ENCODE results near the gene TRIM29.
A peak's percentile ranks its signal among the peaks of the same experiment; 100 is the strongest.
"Not testable (repeated sequence)": the region's sequence is repeated elsewhere in the genome, so short reads cannot be mapped to it uniquely, and the experiment has no call there.

The TRIM29 gene

DNA sequence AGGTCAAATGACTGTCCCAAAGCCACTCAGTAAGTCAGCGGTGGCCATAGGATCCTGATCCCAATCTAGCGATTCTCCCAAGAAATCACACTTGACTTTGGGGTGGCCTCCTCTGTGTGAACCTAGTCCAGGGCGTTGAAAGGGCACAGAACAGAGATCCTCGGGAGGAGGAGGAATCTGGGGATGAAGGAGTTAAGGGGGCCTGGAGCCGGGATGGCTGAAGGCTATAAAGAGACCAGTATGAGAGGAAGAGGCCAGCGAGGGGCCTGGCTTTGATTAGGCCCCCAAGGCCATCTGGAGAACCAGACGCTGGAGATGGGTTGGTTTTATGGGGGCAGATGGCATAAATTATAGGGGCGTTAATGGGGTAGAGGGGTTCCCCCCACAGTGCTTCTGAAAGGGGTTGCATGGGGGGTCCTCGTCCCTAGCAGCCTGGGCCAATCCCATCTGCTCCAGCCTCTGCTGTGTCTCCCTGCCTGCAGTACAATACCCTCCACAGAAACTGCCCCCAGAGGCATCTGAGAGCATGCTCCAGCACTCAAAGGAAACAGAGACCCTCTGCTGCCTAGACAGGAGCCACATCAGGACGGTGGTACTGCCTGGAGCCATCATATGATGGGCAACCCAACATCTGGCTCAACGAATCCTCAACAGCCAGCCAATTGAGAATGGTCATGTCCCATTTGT, 35.2 kb upstream of the TRIM29 start:
- no peak overlapping the region for H3K4me3 ChIP-seq (ENCODE audit: low read depth, low read length)

DNA sequence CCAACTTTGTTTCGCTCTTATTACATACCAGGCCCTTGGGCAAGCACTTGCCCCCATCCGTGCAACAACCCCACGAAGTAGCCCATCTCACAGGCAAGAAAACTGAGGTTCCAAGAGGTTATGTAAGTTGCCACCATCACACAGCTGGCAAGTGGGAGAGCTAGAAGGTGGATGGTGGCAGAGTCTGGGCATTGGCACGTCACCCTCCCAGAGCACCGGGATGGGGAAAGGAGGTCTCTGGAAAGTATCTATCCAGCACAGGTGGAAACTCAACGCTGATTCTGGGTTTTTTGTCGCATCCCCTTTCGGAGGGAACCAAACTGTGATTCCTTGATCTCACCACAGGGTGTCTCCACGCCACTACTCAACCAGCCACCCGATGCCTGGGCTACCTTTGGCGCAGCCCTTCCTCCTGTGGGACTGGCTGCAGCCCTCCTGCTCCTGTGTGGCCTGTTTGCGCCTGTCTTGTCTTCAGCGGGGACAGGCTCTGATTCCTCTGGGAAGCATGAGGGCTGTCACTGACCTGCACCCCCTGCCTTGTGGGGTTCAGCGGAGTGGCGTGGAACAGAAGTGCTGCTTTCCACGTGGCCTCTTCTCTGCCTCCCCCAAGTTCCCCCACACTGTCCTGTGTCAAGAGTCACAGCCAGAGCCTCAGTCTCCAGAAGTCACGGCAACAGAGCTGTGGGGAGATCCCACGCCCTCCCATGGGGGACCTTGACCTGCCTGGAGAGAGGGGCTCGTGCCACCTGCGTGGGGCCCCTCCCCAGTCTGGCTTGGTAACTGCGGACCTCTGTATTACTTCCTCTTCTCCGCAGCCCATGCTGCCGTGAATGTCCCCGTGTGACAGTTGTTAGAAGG, 34.4 kb upstream of the TRIM29 start:
- H3K4me3 ChIP-seq (ENCODE audit: low read depth, low read length), result no peak overlapping the region

DNA sequence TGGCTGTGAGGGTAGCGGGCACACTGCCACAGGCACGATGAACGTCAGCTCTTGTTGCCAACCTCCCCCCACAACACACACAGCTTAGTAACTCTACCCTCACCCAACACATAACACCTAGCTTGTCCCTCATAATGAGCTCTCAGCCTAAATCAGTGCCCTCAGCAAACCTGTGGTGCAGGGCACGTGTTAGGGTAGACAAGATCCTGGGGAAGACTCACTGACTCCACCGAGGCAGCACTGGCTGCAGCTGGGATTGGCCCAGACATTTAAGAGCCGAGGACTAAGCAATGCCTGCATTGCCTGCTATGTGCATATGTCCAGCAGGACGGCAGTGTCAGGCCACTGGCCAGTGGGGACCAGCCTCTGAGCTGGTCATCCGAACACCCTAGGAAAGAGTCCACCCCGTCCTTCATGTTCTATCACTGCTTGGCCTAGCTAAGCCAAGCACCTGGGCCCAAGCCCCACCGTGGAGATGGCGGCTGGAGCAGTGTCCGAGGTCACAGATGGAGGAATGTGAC, 32.9 kb upstream of the TRIM29 start:
- no peak overlapping the region for H3K4me3 ChIP-seq (ENCODE audit: low read depth, low read length)

DNA sequence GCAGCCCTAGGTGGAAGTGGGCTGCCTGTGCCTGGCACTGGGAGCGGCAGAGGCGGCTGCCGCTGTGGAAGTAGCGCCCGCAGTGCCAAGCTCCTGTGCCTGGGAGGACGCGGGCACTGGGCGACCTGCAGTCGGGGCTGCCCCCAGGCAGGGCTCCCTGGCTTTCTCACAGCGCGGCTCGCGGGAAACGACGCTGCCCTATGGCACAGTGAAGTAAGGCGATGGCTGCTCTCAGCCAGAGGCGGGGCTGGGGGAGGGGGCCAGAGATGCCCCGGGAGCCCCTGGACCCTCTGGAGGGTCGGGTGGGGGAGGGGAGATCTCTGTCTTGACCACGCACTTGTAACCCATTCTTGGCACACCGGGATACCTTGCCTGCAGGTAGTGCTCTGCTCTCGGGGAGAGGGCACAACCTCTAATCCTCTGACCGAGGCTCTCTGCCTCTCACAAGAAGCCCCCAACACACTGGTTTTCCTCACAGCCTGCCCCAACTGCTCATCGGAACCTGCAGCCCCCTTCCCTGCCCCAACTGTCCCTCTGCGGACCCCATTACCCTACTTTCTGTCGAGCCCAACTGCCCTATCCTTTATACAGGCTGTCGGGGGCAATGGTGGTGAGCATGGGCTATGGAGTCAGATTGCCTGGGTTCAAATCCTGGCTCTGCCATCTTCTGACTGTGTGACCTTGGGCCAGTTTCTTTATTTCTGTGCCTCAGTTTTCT, 32.2 kb upstream of the TRIM29 start:
- no peak overlapping the region for H3K4me3 ChIP-seq (ENCODE audit: low read depth, low read length)

DNA sequence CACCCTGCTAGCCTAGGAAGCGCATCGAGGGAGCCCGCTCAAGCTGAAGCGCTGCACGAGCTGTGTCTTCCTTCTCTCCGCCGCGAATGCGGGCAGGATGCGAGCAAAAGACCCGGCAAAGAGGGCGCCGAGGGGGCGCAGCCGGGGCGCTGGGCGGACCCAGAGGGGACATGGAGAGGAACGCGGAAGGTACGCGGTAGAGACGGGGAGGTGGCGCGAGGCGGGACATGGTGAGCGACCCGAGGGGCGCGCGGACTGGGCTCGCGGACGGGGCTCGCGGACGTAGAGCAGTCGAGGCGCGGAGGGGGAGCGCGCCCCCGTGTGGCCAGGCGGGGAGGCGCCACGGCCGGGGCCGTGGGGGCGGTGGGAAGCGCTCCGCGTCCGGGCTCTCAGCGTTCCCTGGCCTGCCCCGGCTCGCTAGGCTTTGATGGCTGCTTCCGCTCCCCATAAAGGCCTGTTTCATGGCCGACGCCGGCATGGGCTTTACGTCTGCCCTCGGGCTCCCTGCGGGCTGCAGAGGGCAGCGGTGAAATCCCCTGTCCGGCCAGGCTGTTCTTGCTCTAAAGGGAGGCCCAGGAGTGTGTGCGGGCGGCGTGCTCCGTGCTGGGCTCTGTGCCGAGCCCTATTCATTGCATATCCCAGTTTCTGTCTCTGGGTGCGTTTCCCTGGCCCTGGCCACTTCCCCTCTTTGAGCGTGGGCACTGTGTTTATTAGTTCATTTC, 31.2 kb upstream of the TRIM29 start:
- peak overlapping the region; percentile 33 for H3K4me3 ChIP-seq (ENCODE audit: low read depth, low read length)

DNA sequence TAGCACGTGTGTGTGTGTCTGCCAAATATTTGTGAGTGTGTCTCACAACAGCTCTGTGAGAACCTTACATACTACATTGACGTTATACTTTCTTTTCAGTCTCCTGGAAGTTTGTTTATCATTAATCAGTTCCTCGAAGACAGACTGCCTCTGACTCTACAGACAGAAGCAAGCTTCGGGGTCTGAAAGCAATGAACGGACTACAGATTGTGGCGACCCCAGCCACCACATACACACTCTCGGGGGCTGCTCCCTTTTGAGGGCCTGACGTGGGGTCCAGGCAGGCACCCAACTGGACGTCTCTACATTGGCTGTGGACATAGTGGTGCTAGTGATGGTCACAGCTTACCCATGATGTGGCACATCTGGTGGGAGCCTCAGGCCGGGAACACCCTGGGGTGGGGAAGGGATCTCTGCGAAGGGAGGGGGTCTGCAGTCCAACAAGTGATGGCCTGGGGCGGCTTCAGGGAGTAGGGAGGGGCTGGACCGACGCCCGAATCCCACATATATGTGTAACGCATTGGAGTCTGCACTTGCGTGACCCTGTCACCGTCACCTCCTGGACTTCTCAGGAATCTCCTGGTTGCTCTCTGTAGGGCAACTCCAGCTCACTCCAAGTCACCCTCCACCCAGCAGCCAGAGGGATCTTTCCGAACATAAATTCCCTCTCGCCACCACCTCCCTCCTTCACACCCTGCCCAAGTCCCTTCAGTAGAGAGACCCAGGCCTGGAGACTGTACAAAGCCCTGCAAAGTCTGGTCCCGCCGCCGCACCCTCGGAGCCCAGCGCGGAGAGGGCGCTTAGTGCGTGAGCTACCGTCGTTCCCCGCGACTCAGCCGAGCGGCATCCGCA, 30.4 kb upstream of the TRIM29 start:
- H3K4me3 ChIP-seq (ENCODE audit: low read depth, low read length), result peak overlapping the region; percentile 33

DNA sequence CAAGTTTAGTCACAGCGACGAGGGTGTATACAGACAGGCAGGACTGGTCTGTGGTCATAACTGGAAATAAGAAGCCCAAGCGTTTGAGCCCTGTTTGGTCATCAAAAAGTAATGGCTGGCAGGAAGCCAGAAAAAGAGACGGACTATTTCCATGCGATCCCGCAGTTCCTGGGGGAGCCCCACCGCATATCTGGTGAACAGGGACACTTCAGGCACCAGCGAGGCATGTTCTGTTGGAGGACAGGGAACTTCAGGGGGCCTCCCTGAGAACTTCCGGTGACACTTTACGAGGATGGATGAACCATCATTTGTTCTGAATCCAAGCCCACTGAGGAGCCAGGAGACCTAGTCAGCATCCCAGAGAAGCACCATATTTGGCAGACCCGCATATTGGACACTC, 29.7 kb upstream of the TRIM29 start:
- H3K4me3 ChIP-seq (ENCODE audit: low read depth, low read length), result no peak overlapping the region

DNA sequence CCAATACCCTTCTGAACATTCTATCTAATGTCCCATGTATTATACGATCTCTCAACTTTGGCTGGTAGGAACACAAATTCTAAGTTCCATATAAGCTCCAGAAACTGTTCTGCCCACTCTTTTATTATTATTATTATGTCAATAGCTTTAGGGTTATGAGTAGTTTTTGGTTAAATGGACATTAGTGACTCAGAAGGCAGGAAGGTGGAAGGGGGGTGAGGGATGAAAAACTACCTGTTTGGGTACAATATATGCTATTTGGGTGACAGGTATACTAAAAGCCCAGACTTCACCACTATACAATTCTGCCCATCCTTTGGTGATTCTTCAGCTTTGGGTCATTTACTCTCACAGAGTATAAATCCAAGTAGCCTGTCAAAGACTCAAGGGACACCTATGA, 22.5 kb upstream of the TRIM29 start:
- H3K4me3 ChIP-seq (ENCODE audit: low read depth, low read length), result no peak overlapping the region

DNA sequence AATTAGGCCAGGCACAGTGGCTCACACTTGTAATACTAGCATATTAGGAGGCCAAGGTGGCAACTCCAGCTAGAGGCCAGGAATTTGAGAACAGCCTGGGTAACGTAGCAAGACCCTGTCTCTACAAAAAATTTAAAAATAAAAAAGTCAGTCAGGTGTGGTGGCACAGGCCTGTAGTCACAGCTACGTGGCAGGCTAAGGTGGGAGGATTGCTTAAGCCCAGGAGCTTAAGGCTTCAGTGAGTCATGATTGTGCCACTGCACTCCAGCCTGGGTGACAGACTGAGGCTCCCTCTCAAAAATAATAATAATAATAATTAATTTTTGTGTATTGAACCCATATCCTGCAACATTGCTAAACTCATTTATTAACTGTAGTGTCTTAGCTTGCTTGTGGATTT, 15.3 kb upstream of the TRIM29 start:
- H3K4me3 ChIP-seq (ENCODE audit: low read depth, low read length), result no peak overlapping the region

DNA sequence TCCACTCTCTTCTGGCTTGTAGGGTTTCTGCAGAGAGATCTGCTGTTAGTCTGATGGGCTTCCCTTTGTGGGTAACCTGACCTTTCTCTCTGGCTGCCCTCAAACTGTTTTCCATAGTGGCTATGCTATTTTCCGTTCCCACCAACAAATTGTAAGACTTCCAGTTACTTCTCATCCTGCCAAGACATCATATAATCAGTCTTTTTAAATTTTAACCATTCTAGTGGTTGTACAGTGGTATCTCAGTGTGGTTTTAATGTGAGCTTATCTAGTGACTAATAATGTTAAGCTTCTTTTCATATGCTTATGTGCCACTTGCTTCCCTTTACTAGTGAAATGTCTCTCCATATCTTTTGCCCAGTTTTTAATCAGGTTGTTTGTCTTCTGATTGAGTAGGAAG, 13.6 kb upstream of the TRIM29 start:
- no peak overlapping the region for H3K4me3 ChIP-seq (ENCODE audit: low read depth, low read length)

DNA sequence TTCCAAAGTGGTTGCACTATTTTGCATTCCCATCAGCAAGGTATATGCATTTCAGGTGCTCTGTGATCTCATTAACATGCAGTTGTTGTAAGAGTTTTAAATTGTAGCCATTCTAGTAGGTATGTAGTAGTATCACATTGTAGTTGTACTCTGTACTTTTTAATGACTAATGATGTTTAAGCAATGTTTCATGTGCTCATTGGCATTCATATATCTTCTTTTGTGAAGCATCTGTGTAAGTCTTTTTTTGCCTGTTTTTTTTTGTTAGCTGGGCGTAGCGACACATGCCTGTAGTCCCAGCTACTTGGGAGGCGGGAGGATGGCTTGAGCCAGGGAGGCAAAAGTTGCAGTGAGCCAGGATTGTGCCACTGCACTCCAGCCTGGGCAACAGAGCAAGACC, 11.3 kb upstream of the TRIM29 start:
- H3K4me3 ChIP-seq (ENCODE audit: low read depth, low read length), result no peak overlapping the region

DNA sequence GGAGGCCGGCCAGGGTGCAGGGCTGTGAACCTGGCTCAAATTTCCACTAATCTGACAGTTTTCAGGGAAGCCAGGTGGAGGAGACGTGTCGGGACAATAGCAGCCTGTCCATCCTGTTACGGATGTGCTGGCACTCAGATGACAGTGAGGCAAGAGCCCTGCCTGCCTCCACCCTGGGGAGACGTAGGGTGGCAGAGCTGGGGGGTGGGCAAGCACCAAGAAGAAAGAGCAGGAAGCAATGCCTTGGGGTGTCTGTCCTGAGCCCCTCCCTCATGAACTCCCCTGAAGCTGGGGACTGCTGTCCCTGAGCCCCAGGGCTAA, 10.0 kb upstream of the TRIM29 start:
- no peak overlapping the region for H3K4me3 ChIP-seq (ENCODE audit: low read depth, low read length)

DNA sequence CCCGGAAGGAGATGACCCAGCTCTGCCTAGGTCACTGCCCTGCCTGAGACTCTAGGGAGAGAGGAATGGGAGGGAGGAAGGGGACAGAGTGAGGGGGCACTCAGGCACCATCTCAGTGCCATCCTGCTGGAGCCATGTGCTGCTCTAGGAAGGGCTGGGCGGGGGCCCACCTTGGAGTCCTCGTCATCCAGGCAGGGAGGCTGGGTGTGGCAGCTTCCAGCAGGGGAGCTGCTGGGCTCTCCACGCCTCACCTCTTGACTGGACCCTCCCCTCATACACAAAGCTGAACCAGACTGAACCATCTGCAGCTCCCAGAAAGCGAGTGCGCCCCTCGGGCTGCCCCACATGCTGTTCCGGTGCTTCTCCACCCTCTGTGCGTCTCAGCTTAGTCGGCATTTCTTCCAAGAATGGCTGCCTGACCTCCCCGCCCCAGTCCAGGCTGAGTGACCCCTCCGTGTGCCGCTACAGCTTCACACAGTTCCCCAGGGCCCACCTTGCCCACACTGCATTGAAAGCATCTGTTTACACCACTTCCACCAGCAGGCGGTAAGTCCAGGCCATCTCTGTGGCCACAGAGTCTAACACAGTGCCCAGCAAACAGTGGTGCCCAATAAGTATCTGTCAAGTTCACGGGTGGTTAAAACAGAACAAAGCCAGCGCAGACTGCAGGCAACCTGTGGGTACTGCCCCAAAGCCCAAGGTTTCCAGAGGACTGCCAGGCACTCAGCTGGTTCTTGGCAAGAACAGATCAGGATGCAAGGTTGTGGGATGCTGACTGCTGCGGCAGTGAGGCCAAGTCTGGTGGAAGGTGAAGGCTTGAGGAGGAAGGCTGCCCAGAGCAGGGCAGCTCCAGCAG, 9.4 kb upstream of the TRIM29 start:
- no peak overlapping the region for H3K4me3 ChIP-seq (ENCODE audit: low read depth, low read length)

DNA sequence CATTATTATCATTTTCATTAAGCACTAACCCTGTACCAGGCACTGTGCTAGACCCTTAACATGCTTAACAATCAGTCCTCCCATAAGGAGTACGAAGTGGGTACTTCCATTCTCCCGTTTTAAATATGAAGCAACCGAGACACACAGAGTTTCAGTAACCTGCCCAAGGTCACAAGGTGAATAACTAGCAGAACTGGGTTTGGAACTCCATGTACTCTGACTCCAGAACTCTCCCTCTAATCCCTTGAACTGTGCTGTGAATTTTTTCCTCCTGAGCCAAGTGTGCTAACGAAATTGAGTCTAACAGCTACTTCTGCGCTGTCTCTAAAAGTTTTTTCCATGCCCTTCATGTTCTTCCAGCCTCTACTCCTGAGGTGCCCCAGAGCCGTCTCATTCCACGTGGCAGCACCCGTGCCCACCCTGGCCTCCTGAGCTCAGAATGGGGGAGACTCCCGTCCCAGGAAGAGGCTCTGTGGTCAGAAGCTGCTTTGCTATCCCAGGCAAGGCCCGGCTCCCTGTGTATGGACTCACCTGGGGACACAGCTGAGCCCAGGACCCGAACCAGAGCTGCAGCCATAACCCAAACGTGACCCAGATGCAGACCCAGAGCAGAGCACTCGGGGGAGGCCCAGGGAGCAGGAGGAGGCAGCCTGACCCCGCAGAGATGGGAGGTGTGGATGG, 8.6 kb upstream of the TRIM29 start:
- no peak overlapping the region for H3K4me3 ChIP-seq (ENCODE audit: low read depth, low read length)

DNA sequence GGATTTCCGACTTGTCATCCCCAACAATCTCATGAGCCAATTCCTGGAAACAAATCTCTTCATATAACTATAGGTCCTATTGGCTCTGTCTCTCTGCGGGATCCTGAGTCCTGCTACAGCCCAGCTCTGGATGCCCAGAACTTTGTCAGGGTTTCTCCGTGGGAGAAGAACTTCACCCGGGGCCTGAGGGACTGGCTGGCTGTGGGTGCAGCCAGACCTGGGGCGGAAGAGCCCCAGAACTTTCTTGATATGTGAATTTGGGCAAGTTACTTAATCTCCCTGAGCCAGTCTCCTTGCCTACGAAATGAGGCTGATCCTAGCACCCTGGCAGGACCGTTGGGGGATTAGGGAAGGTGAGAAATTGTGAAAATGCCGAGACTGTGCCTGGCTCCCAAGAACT, 6.6 kb upstream of the TRIM29 start:
- H3K4me3 ChIP-seq (ENCODE audit: low read depth, low read length), result no peak overlapping the region

DNA sequence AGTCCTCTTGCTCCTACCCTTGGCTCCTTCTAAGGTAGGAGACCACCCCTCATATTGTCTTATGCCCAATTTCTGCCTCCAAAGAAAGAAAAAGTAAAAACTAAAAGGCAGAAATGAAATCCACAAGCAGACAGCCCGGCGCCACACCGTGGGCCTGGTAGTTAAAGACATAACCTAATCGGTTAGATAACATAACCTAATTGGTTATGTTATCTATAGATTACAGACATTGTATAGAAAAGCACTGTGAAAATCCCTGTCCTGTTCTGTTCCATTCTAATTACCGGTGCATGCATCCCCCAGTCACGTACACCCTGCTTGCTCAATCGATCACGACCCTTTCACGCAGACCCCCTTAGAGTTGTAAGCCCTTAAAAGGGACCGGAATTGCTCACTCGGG, 5.6 kb upstream of the TRIM29 start:
- not testable (repeated sequence) for H3K4me3 ChIP-seq (ENCODE audit: low read depth, low read length)

DNA sequence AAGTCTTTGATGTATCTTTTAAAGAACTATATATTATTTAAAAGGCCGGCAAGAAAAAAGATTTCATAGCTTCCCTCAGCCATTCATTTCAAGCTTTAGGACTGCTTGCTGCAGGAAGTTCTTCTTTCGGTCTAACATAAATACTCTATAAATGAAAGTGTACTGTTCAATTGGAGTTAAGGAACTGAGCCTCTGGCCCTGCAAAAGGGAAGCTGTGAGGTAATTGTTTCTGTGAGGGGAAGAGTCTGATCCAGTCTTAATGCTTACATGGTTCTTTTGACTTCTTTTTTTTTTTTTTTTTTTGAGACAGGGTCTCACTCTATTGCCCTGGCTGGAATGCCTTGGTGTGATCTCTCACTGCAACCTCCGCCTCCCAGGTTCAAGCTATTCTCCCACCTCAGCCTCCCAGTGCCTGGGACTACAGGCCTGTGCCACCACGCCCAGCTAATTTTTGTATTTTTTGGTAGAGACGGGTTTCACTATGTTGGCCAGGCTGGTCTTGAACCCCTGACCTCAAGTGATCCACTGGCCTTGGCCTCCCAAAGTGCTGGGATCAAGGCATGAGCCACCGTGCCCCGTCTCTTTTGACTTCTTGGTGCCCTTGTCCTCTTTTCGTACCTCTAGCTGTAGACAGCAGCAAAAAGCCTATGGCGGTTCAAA, 4.7 kb upstream of the TRIM29 start:
- no peak overlapping the region for H3K4me3 ChIP-seq (ENCODE audit: low read depth, low read length)

DNA sequence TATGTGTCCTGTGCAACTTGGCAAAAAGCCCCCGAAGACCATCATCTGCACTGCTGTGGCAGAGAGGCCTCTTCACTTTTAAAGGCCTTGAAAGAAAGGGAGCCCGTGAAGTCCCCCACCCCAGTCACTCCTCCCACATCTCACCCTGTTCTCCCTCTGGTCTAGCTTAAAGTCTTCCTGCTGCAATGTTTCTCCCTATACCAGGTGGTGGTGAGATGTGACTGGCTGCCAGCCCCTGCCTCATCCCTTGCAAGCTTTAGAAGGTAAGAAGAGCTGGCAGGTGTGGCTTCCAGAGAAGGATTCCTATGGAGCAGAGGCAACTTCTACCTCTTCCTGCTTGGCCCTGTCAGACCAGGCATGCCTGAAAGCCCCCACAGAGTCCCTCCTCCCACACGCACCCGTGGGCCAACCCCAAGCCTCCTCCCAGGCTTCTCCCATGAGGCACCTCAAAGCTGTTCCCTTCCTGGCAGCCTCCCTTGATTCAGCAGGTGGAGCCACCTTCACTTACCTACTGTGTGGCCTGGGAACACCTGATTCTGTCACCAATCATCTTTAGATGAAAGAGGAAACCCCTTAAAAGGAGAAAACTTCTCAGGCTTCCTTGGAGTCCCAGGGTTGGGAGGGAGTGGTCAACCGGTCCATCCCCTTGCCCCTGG, 4.0 kb upstream of the TRIM29 start:
- H3K4me3 ChIP-seq (ENCODE audit: low read depth, low read length), result no peak overlapping the region

All from iPS-11a (cell line).